PC-9 (cell line): ENCODE data around the gene AUTS2.

Experiments
- EZH2 ChIP-seq: fragments of 200-600 bp; sonication (generic); IDR thresholded peaks from 2 replicates; pipeline ENCODE4 v1.8.0; 2017; ENCODE audit warnings: antibody characterized with exemption, low read depth
- TF ChIP-seq, protein P1 (sequence below): fragments of 200-600 bp; sonication (generic); conservative IDR thresholded peaks from 2 replicates; pipeline ENCODE4 v1.6.1; 2017; ENCODE audit warnings: mixed run types, antibody characterized with exemption, mild to moderate bottlenecking, moderate library complexity

- TF ChIP-seq, protein P1, sequence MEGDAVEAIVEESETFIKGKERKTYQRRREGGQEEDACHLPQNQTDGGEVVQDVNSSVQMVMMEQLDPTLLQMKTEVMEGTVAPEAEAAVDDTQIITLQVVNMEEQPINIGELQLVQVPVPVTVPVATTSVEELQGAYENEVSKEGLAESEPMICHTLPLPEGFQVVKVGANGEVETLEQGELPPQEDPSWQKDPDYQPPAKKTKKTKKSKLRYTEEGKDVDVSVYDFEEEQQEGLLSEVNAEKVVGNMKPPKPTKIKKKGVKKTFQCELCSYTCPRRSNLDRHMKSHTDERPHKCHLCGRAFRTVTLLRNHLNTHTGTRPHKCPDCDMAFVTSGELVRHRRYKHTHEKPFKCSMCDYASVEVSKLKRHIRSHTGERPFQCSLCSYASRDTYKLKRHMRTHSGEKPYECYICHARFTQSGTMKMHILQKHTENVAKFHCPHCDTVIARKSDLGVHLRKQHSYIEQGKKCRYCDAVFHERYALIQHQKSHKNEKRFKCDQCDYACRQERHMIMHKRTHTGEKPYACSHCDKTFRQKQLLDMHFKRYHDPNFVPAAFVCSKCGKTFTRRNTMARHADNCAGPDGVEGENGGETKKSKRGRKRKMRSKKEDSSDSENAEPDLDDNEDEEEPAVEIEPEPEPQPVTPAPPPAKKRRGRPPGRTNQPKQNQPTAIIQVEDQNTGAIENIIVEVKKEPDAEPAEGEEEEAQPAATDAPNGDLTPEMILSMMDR = no peak
- no peak for TF ChIP-seq EZH2
Observed at GRCh38 chr7:69656890-69657289, 58.6 kb downstream of the AUTS2 start.
